ENCODE results near the gene FGF13. TPM values are rescaled to one million over a fixed set of nuclear protein-coding genes. Genes with fewer than 3 reads are reported as not detected.

The FGF13 gene
- total and polyA plus RNA-seq, 2 of the 13 experiments (the other 11 are each of a cell fraction or from before 2014, with no cell fraction given) = 0.09 to 0.33 TPM

GRCh38 chrX:138692591-138692990, 18.9 kb downstream of the FGF13 start (continued):
- TF ChIP-seq ZNF597 (CRISPR knock-in tag; IDR thresholded peaks at IDR 0.05) (no peak), ARID5B (CRISPR knock-in tag; IDR thresholded peaks at IDR 0.05) (no peak), CEBPG (CRISPR knock-in tag; IDR thresholded peaks at IDR 0.05) (no peak), ZNF772 (CRISPR knock-in tag; IDR thresholded peaks at IDR 0.05) (no peak), ZBTB34 (CRISPR knock-in tag; IDR thresholded peaks at IDR 0.05) (no peak)

GRCh38 chrX:138691186-138691585, 20.3 kb downstream of the FGF13 start:
- ATAC-seq = no peak
- BruUV-seq (replicated peaks) = no TSS peak
- Histone ChIP-seq H3K36me3 (replicated peaks in 1 of 2; ENCODE audit: control insufficient read depth in 1 of 2, insufficient read depth in 2 of 2, low read length in 2 of 2) (no peaks in the 10 kb centered on the region), H3K4me2 (ENCODE audit: low read depth, low read length) (no peak overlapping the region), H3K9ac (ENCODE audit: insufficient read depth, low read depth, low read length) (no peak overlapping the region), H3K27me3 (ENCODE audit: control insufficient read depth in 1 of 2, insufficient read depth in 2 of 2, low read length in 2 of 2) (no peaks in the 10 kb centered on the region), H2AFZ (ENCODE audit: low read length) (no peak overlapping the region), H3K9me3 (ENCODE audit: low read length) (no peaks in the 10 kb centered on the region), H3K4me3 (replicated peaks in 1 of 3; ENCODE audit: insufficient read depth in 1 of 3, low read depth in 2 of 3, low read length in 3 of 3) (no peak overlapping the region), H3K27ac (ENCODE audit: extremely low read length, insufficient read depth, low read length) (no peak overlapping the region), H3K79me2 (ENCODE audit: insufficient read depth, low read length) (no peaks in the 10 kb centered on the region), H3K4me1 (ENCODE audit: insufficient read depth, low read length) (no peaks in the 10 kb centered on the region), H4K20me1 (ENCODE audit: insufficient read depth, low read length) (no peaks in the 10 kb centered on the region)
- FAIRE-seq = no peak
- intact Hi-C loops (cut with micrococcal nuclease; ENCODE audit: unreplicated experiment) (no loop called here), in situ Hi-C loops (cut with HindIII; ENCODE audit: extremely low pct_ligation_motif_present, low pct_unique_long_range_greater_than_20kb) (no loop called here)
- no peak for TF ChIP-seq ZNF17 (CRISPR knock-in tag; IDR thresholded peaks at IDR 0.05)
- TF ChIP-seq ZNF280B (CRISPR knock-in tag; IDR thresholded peaks at IDR 0.05; ENCODE audit: borderline replicate concordance) = no peak
- TF ChIP-seq ELF1 (CRISPR knock-in tag; IDR thresholded peaks at IDR 0.05) = no peak
- no peak for TF ChIP-seq IKZF1 (IDR thresholded peaks at IDR 0.05)
- no peak for TF ChIP-seq ELK4 (CRISPR knock-in tag; IDR thresholded peaks at IDR 0.05; ENCODE audit: borderline replicate concordance)
- no peak for TF ChIP-seq ZNF264 (CRISPR knock-in tag; IDR thresholded peaks at IDR 0.05)
- ChIA-PET CTCF (ENCODE audit: low intra/inter-chr PET ratio, low total read pairs) (no interaction called here), POLR2A (no interaction called here)
- 0% methylated on average over 4 of the region's 4 CpGs for WGBS (ENCODE audit: low lambda C conversion rate)
- no peak for DNase-seq (ENCODE audit: low spot score)

Data from HepG2 (cell line).